Liver (tissue), 9 donors: Measurements from ENCODE around the gene CYP26C1. TPM values are rescaled to one million over a fixed set of nuclear protein-coding genes. Genes with fewer than 3 reads are reported as not detected.

ENCODE experiments used
- DNase-seq: peaks from one replicate; pipeline ENCODE4 v3.0.0-alpha.2; 2017; ENCODE audit warnings: low spot score
- H3K27ac ChIP-seq, 2 donors: one replicate each; pipeline ENCODE4 v1.7.0; 2013; ENCODE audit warnings: inconsistent platforms in 2 of 2, low read length in 2 of 2, control low read depth in 1 of 2, low read depth in 1 of 2, mild to moderate bottlenecking in 1 of 2
- H3K27me3 ChIP-seq, 4 donors: one replicate each; pipeline versions ENCODE4 v1.6.1 to v1.7.0; 2013; ENCODE audit warnings: low read length in 3 of 4, inconsistent platforms in 1 of 4, mild to moderate bottlenecking in 1 of 4, moderate library complexity in 1 of 4; ENCODE audit not compliant: control insufficient read depth in 4 of 4, insufficient read depth in 4 of 4
- H3K36me3 ChIP-seq, 4 donors: one replicate each; pipeline versions ENCODE4 v1.6.1 to v1.7.0; 2013; ENCODE audit warnings: low read length in 3 of 4, mild to moderate bottlenecking in 3 of 4, low read depth in 1 of 4, moderate library complexity in 1 of 4; ENCODE audit not compliant: control insufficient read depth in 4 of 4, insufficient read depth in 3 of 4
- H3K4me1 ChIP-seq, 4 donors: one replicate each; pipeline versions ENCODE4 v1.6.1 to v1.7.0; 2013; ENCODE audit warnings: low read length in 3 of 4, mild to moderate bottlenecking in 3 of 4, moderate library complexity in 1 of 4; ENCODE audit not compliant: control insufficient read depth in 4 of 4, insufficient read depth in 4 of 4
- H3K4me3 ChIP-seq, 3 donors: one replicate each; pipeline versions ENCODE4 v1.6.1 to v1.7.0; 2013; ENCODE audit warnings: low read length in 3 of 3, control low read depth in 1 of 3, low read depth in 1 of 3, mild to moderate bottlenecking in 1 of 3
- H3K9ac ChIP-seq, 2 donors: one replicate each; pipeline ENCODE4 v1.7.0; 2013; ENCODE audit warnings: low read length in 2 of 2, mild to moderate bottlenecking in 2 of 2, moderate library complexity in 2 of 2, control low read depth in 1 of 2, low read depth in 1 of 2
- H3K9me3 ChIP-seq, 4 donors: one replicate each; pipeline versions ENCODE4 v1.6.1 to v1.7.0; 2013; ENCODE audit warnings: low read length in 3 of 4; ENCODE audit not compliant: control insufficient read depth in 4 of 4
- ATF3 ChIP-seq: IDR thresholded peaks from 2 replicates; pipeline ENCODE4 v1.6.1; 2016; ENCODE audit warnings: antibody characterized with exemption
- CTCF ChIP-seq: fragments of 150-350 bp; IDR thresholded peaks from 2 replicates; pipeline ENCODE4 v1.5.1; 2017; ENCODE audit warnings: improper control_type of control experiment, low read depth, low read length; ENCODE audit not compliant: missing input control
- EGR1 ChIP-seq, 2 donors: IDR thresholded peaks; 2 replicates each; pipeline ENCODE4 v1.6.1; 2016 to 2018; ENCODE audit warnings: antibody characterized with exemption in 2 of 2, low read depth in 2 of 2
- FOXA1 ChIP-seq: IDR thresholded peaks from 2 replicates; pipeline ENCODE4 v1.6.1; 2016; ENCODE audit warnings: antibody characterized with exemption
- FOXA2 ChIP-seq: IDR thresholded peaks from 2 replicates; pipeline ENCODE4 v1.6.1; 2016; ENCODE audit warnings: antibody characterized with exemption
- GABPA ChIP-seq, 2 donors: IDR thresholded peaks in 1 of 2; conservative IDR thresholded peaks in 1 of 2; 2 replicates each; pipeline ENCODE4 v1.6.1; 2016; ENCODE audit warnings: antibody characterized with exemption in 2 of 2, mild to moderate bottlenecking in 1 of 2, moderate library complexity in 1 of 2
- HNF4G ChIP-seq: IDR thresholded peaks from 2 replicates; pipeline ENCODE4 v1.6.1; 2016; ENCODE audit warnings: antibody characterized with exemption
- NR2F2 ChIP-seq: IDR thresholded peaks from 2 replicates; pipeline ENCODE4 v1.6.1; 2016; ENCODE audit warnings: antibody characterized with exemption
- RAD21 ChIP-seq, 2 donors: IDR thresholded peaks; 2 replicates each; pipeline ENCODE4 v1.6.1; 2016; ENCODE audit warnings: antibody characterized with exemption in 2 of 2, mild to moderate bottlenecking in 2 of 2
- RXRA ChIP-seq, 2 donors: IDR thresholded peaks; 2 replicates each; pipeline ENCODE4 v1.6.1; 2017 to 2018; ENCODE audit warnings: antibody characterized with exemption in 2 of 2, mild to moderate bottlenecking in 1 of 2
- SP1 ChIP-seq: IDR thresholded peaks from 2 replicates; pipeline ENCODE4 v1.6.1; 2018; ENCODE audit warnings: antibody characterized with exemption, mild to moderate bottlenecking
- ZBTB33 ChIP-seq: IDR thresholded peaks from 2 replicates; pipeline ENCODE4 v1.6.1; 2016; ENCODE audit warnings: antibody characterized with exemption
- WGBS: extraction: QIAGEN DNeasy Blood & Tissue Kit; methylation state at CpG from one replicate; pipeline ENCODE4 v1.1.7; 2013; 5-methylcytosine and 5-hydroxymethylcytosine counted together
- polyA plus RNA-seq, 2 donors: library from polyadenylated mRNA; stranded (reverse) in 1 of 2; unstranded in 1 of 2; fragments of 200-250 nt in 1 of 2; fragments of >200 nt in 1 of 2; fragmentation: Nextera tagmentation in 1 of 2; extraction: Ambion mirVana in 1 of 2; gene quantifications; one replicate each; pipeline versions ENCODE4 v1.2.1 to v1.2.3, GENCODE V29; 2013 to 2015
- total RNA-seq, 2 donors: library from RNA; depleted of rRNA; stranded (reverse); fragments of >200 nt; gene quantifications; one replicate each; pipeline ENCODE4 v1.2.3, GENCODE V29; 2014
- donor health status: healthy.
- donor health status: healthy.
- donor health status: healthy.
- donor health status: healthy.
- donor health status: healthy.

Gene CYP26C1
- total and polyA plus RNA-seq, 4 donors: 0.09 to 0.25 TPM; not detected in 2

GRCh38 chr10:93062514-93063143 lies 2.0 kb downstream of the CYP26C1 start:
- TF ChIP-seq RXRA (IDR thresholded peaks at IDR 0.05) (no peak), RAD21 (IDR thresholded peaks at IDR 0.05) (peak in 1 of 2 donors; percentile 50), CTCF (peak; percentile 42)
- WGBS: 4% methylated on average over 68 of the region's 68 CpGs
- DNase-seq: no peak
- H3K9ac ChIP-seq: no peak overlapping the region
- peaks cover 4 to 14% (median 8%) of the 10 kb centered on the region in 4 donors for H3K27me3 ChIP-seq
- H3K4me1 ChIP-seq: peaks cover 11 to 41% (median 25%) of the 10 kb centered on the region in 4 donors
- peaks cover 0 to 4% (median 1%) of the 10 kb centered on the region in 4 donors for H3K36me3 ChIP-seq
- H3K9me3 ChIP-seq: no peaks in the 10 kb centered on the region
- peak overlapping the region; percentile 27 to 63 (median 50) for H3K4me3 ChIP-seq
- no peak overlapping the region for H3K27ac ChIP-seq

- 18% methylated on average over 43 of the region's 43 CpGs for WGBS
- Histone ChIP-seq H3K9me3 (no peaks in the 10 kb centered on the region), H3K4me3 (peak overlapping the region in 1 of 3 donors; percentile 27), H3K9ac (no peak overlapping the region), H3K4me1 (peaks cover 13 to 44% (median 27%) of the 10 kb centered on the region in 4 donors), H3K36me3 (peaks cover 0 to 3% (median under 1%) of the 10 kb centered on the region in 4 donors), H3K27me3 (peaks cover 4 to 16% (median 8%) of the 10 kb centered on the region in 4 donors), H3K27ac (no peak overlapping the region)
- no peak for DNase-seq
- TF ChIP-seq EGR1 (IDR thresholded peaks at IDR 0.05; ENCODE audit: low read depth in 2 of 2) (no peak), FOXA1 (no peak), NR2F2 (no peak), ATF3 (no peak), HNF4G (no peak), SP1 (no peak), FOXA2 (no peak)
These were observed 2.8 kb downstream of the CYP26C1 start for GRCh38 chr10:93063144-93063976.

GRCh38 chr10:93063977-93064660 lies 3.5 kb downstream of the CYP26C1 start:
- H3K27me3 ChIP-seq: peaks cover 4 to 16% (median 8%) of the 10 kb centered on the region in 4 donors
- no peak overlapping the region for H3K9ac ChIP-seq
- H3K4me3 ChIP-seq: no peak overlapping the region
- TF ChIP-seq ATF3 (no peak), ZBTB33 (no peak), FOXA1 (no peak), RXRA (IDR thresholded peaks at IDR 0.05) (no peak), GABPA (IDR thresholded peaks at IDR 0.05 in 1 of 2, conservative IDR thresholded peaks at IDR 0.05 in 1 of 2) (no peak)
- H3K36me3 ChIP-seq: peaks cover 0 to 2% (median under 1%) of the 10 kb centered on the region in 4 donors
- no peak overlapping the region for H3K27ac ChIP-seq
- peaks cover 17 to 52% (median 34%) of the 10 kb centered on the region in 4 donors for H3K4me1 ChIP-seq
- WGBS: 77% methylated on average over 9 of the region's 9 CpGs
- no peak for DNase-seq
- H3K9me3 ChIP-seq: no peaks in the 10 kb centered on the region
